Measurements from ENCODE around the gene SPOCK1.

Gene SPOCK1

GRCh38 chr5:137441476-137441875 lies 57.6 kb downstream of the SPOCK1 start:
- TF ChIP-seq REST (IDR thresholded peaks at IDR 0.05; ENCODE audit: insufficient read depth in 1 of 2, low read depth in 2 of 2, low read length in 2 of 2) (no peak), SIN3A (IDR thresholded peaks at IDR 0.05; ENCODE audit: borderline replicate concordance, insufficient read depth, low read length) (no peak)

GRCh38 chr5:137440795-137441194 lies 58.3 kb downstream of the SPOCK1 start:
- TF ChIP-seq REST (IDR thresholded peaks at IDR 0.05; ENCODE audit: insufficient read depth in 1 of 2, low read depth in 2 of 2, low read length in 2 of 2) (no peak), POLR2AphosphoS5 (IDR thresholded peaks at IDR 0.05; ENCODE audit: low read depth, low read length) (no peak)

- no peak for TF ChIP-seq REST (IDR thresholded peaks at IDR 0.05; ENCODE audit: insufficient read depth in 1 of 2, low read depth in 2 of 2, low read length in 2 of 2)
- no peak for TF ChIP-seq POLR2AphosphoS5 (IDR thresholded peaks at IDR 0.05; ENCODE audit: low read depth, low read length)
- no peak for TF ChIP-seq FOXP2 (optimal IDR thresholded peaks at IDR 0.05; ENCODE audit: borderline replicate concordance, extremely low read depth, extremely low read length, insufficient read depth)
- TF ChIP-seq SIN3A (IDR thresholded peaks at IDR 0.05; ENCODE audit: borderline replicate concordance, insufficient read depth, low read length), result no peak
- TF ChIP-seq TAF1 (IDR thresholded peaks at IDR 0.05; ENCODE audit: borderline replicate concordance, insufficient read depth, low read length), result no peak
Observed at GRCh38 chr5:137439645-137440044, 59.5 kb downstream of the SPOCK1 start.

GRCh38 chr5:137438932-137439331 lies 60.2 kb downstream of the SPOCK1 start:
- no peak for TF ChIP-seq SIN3A (IDR thresholded peaks at IDR 0.05; ENCODE audit: borderline replicate concordance, insufficient read depth, low read length)
- no peak for TF ChIP-seq POLR2AphosphoS5 (IDR thresholded peaks at IDR 0.05; ENCODE audit: low read depth, low read length)
- TF ChIP-seq TAF1 (IDR thresholded peaks at IDR 0.05; ENCODE audit: borderline replicate concordance, insufficient read depth, low read length), result no peak
- no peak for TF ChIP-seq REST (IDR thresholded peaks at IDR 0.05; ENCODE audit: insufficient read depth in 1 of 2, low read depth in 2 of 2, low read length in 2 of 2)
- no peak for TF ChIP-seq FOXP2 (optimal IDR thresholded peaks at IDR 0.05; ENCODE audit: borderline replicate concordance, extremely low read depth, extremely low read length, insufficient read depth)

- TF ChIP-seq FOXP2 (optimal IDR thresholded peaks at IDR 0.05; ENCODE audit: borderline replicate concordance, extremely low read depth, extremely low read length, insufficient read depth) (no peak), REST (IDR thresholded peaks at IDR 0.05; ENCODE audit: insufficient read depth in 1 of 2, low read depth in 2 of 2, low read length in 2 of 2) (no peak), SIN3A (IDR thresholded peaks at IDR 0.05; ENCODE audit: borderline replicate concordance, insufficient read depth, low read length) (no peak), POLR2AphosphoS5 (IDR thresholded peaks at IDR 0.05; ENCODE audit: low read depth, low read length) (no peak), TAF1 (IDR thresholded peaks at IDR 0.05; ENCODE audit: borderline replicate concordance, insufficient read depth, low read length) (no peak)
Observed at GRCh38 chr5:137437774-137438173, 61.4 kb downstream of the SPOCK1 start.
